NB4 (cell line): ENCODE data around the gene RRBP1.

Experiments
- CTCF ChIP-seq: IDR thresholded peaks from one replicate; pipeline ENCODE4 v1.5.1; 2012; ENCODE audit warnings: low read depth, low read length
- POLR2A ChIP-seq: IDR thresholded peaks from 2 replicates; pipeline ENCODE4 v1.6.1; 2011; ENCODE audit warnings: mild to moderate bottlenecking; ENCODE audit not compliant: insufficient read length; ENCODE audit errors: extremely low read depth

- TF ChIP-seq CTCF (no peak), POLR2A (no peak)
These were observed 84.0 kb downstream of the RRBP1 start for GRCh38 chr20:17598013-17598550.
